DND-41 (cell line): ENCODE results near the gene CKAP4.

Source experiments
- CTCF ChIP-seq: IDR thresholded peaks from 2 replicates; pipeline ENCODE4 v1.5.1; 2012; ENCODE audit warnings: borderline replicate concordance, low read length, moderate library complexity, mild to moderate bottlenecking; ENCODE audit not compliant: poor library complexity, severe bottlenecking; ENCODE audit errors: extremely low read depth
- EZH2 ChIP-seq: IDR thresholded peaks from 3 replicates; pipeline ENCODE4 v1.6.1; 2012; ENCODE audit warnings: borderline replicate concordance, low read depth, mild to moderate bottlenecking, moderate library complexity, low read length, inconsistent platforms; ENCODE audit not compliant: severe bottlenecking

- TF ChIP-seq CTCF, result no peak
- TF ChIP-seq EZH2, result no peak
Observed at GRCh38 chr12:106288101-106288493, 40.3 kb upstream of the CKAP4 start.
